ENCODE results near the gene JAKMIP2.

JAKMIP2 gene

GRCh38 chr5:147751156-147751830 is 31.2 kb downstream of the JAKMIP2 start:
- H3K27me3 ChIP-seq (ENCODE audit: control insufficient read depth, insufficient read depth, low read length): no peaks in the 10 kb centered on the region
- H3K36me3 ChIP-seq (ENCODE audit: control insufficient read depth, insufficient read depth, low read length): no peaks in the 10 kb centered on the region
- H3K9me3 ChIP-seq (ENCODE audit: control insufficient read depth, low read length): no peaks in the 10 kb centered on the region
- no peak overlapping the region for H3K4me2 ChIP-seq (ENCODE audit: low read length)
- no peak overlapping the region for H2AFZ ChIP-seq
- no peaks in the 10 kb centered on the region for H3K4me1 ChIP-seq
- H3K9ac ChIP-seq: no peak overlapping the region
- no peak overlapping the region for H3K4me3 ChIP-seq (ENCODE audit: low read depth, low read length)
- no peak overlapping the region for H3K27ac ChIP-seq
- no peak for TF ChIP-seq CTCF (IDR thresholded peaks at IDR 0.05)
- peaks cover 2% of the 10 kb centered on the region for H3K79me2 ChIP-seq

- Histone ChIP-seq H3K9ac (no peak overlapping the region), H3K9me3 (ENCODE audit: control insufficient read depth, low read length) (no peaks in the 10 kb centered on the region), H2AFZ (no peak overlapping the region), H3K4me2 (ENCODE audit: low read length) (no peak overlapping the region), H3K4me1 (no peaks in the 10 kb centered on the region), H3K27me3 (ENCODE audit: control insufficient read depth, insufficient read depth, low read length) (no peaks in the 10 kb centered on the region), H3K79me2 (peaks cover 2% of the 10 kb centered on the region), H3K36me3 (ENCODE audit: control insufficient read depth, insufficient read depth, low read length) (no peaks in the 10 kb centered on the region), H3K27ac (no peak overlapping the region), H3K4me3 (ENCODE audit: low read depth, low read length) (no peak overlapping the region)
- no peak for TF ChIP-seq CTCF (IDR thresholded peaks at IDR 0.05)
Observed at GRCh38 chr5:147750065-147750464, 32.5 kb downstream of the JAKMIP2 start.

- Histone ChIP-seq H3K4me2 (ENCODE audit: low read length) (no peak overlapping the region), H3K9ac (no peak overlapping the region), H3K36me3 (ENCODE audit: control insufficient read depth, insufficient read depth, low read length) (no peaks in the 10 kb centered on the region), H3K4me1 (no peaks in the 10 kb centered on the region), H3K9me3 (ENCODE audit: control insufficient read depth, low read length) (no peaks in the 10 kb centered on the region), H2AFZ (no peak overlapping the region), H3K27me3 (ENCODE audit: control insufficient read depth, insufficient read depth, low read length) (no peaks in the 10 kb centered on the region), H3K79me2 (peaks cover 2% of the 10 kb centered on the region), H3K27ac (no peak overlapping the region), H3K4me3 (ENCODE audit: low read depth, low read length) (no peak overlapping the region)
- no peak for TF ChIP-seq CTCF (IDR thresholded peaks at IDR 0.05)
Observed at GRCh38 chr5:147748590-147748989, 33.9 kb downstream of the JAKMIP2 start.

GRCh38 chr5:147746986-147747385 is 35.5 kb downstream of the JAKMIP2 start:
- no peaks in the 10 kb centered on the region for H3K4me1 ChIP-seq
- H3K4me3 ChIP-seq (ENCODE audit: low read depth, low read length): no peak overlapping the region
- no peaks in the 10 kb centered on the region for H3K27me3 ChIP-seq (ENCODE audit: control insufficient read depth, insufficient read depth, low read length)
- no peak overlapping the region for H3K4me2 ChIP-seq (ENCODE audit: low read length)
- TF ChIP-seq CTCF (IDR thresholded peaks at IDR 0.05): no peak
- H3K9ac ChIP-seq: no peak overlapping the region
- H3K27ac ChIP-seq: no peak overlapping the region
- peaks cover 2% of the 10 kb centered on the region for H3K79me2 ChIP-seq
- H3K36me3 ChIP-seq (ENCODE audit: control insufficient read depth, insufficient read depth, low read length): no peaks in the 10 kb centered on the region
- H3K9me3 ChIP-seq (ENCODE audit: control insufficient read depth, low read length): no peaks in the 10 kb centered on the region
- no peak overlapping the region for H2AFZ ChIP-seq
